Mucosa of rectum (tissue), 2 donors: ENCODE measurements around the gene SMIM30.

Experiments
- H3K27ac ChIP-seq, 2 donors: one replicate each; pipeline ENCODE4 v1.7.0; 2013; ENCODE audit warnings: inconsistent platforms in 2 of 2, low read depth in 2 of 2, low read length in 2 of 2
- H3K27me3 ChIP-seq, 2 donors: one replicate each; pipeline ENCODE4 v1.7.0; 2013; ENCODE audit warnings: low read length in 2 of 2; ENCODE audit not compliant: control insufficient read depth in 2 of 2, insufficient read depth in 2 of 2
- H3K36me3 ChIP-seq, 2 donors: one replicate each; pipeline ENCODE4 v1.7.0; 2013; ENCODE audit warnings: low read length in 2 of 2; ENCODE audit not compliant: control insufficient read depth in 2 of 2, insufficient read depth in 2 of 2
- H3K4me1 ChIP-seq, 2 donors: one replicate each; pipeline ENCODE4 v1.7.0; 2013; ENCODE audit warnings: low read length in 2 of 2, mild to moderate bottlenecking in 1 of 2; ENCODE audit not compliant: control insufficient read depth in 2 of 2, insufficient read depth in 2 of 2
- H3K4me3 ChIP-seq, 2 donors: one replicate each; pipeline ENCODE4 v1.7.0; 2013; ENCODE audit warnings: low read length in 2 of 2
- H3K9ac ChIP-seq, 2 donors: one replicate each; pipeline ENCODE4 v1.7.0; 2013; ENCODE audit warnings: low read length in 2 of 2, low read depth in 1 of 2, mild to moderate bottlenecking in 1 of 2
- H3K9me3 ChIP-seq, 2 donors: one replicate each; pipeline ENCODE4 v1.7.0; 2013; ENCODE audit warnings: low read length in 2 of 2; ENCODE audit not compliant: control insufficient read depth in 2 of 2
- donor health status: healthy.
- donor health status: Normal muscosa, but diverticular disease.

The SMIM30 gene

DNA sequence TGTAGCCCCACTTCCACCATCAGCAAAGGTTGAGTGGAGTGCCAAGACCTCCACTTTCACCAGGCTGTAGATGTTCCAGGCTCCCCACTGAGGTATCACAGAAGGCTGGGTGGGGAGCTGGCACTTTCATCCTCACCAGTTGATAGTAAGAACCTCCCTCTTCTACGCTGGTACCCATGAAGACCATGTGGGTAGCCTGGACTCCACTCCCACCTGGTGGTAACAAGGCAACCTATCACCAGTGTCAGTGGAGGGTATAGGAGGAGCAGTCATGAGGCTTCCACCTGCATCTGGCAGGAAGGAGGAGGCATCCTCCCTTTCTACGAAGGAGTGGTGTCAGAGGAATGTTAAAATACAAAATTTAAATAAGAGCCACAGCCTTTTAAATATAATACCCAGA lies 4.4 kb downstream of the SMIM30 start:
- H3K27me3 ChIP-seq: no peaks in the 10 kb centered on the region
- no peak overlapping the region for H3K4me3 ChIP-seq
- no peak overlapping the region for H3K9ac ChIP-seq
- H3K27ac ChIP-seq: no peak overlapping the region
- no peaks in the 10 kb centered on the region for H3K9me3 ChIP-seq
- H3K4me1 ChIP-seq: peaks cover 0 to 2% of the 10 kb centered on the region in 2 donors
- H3K36me3 ChIP-seq: no peaks in the 10 kb centered on the region

DNA sequence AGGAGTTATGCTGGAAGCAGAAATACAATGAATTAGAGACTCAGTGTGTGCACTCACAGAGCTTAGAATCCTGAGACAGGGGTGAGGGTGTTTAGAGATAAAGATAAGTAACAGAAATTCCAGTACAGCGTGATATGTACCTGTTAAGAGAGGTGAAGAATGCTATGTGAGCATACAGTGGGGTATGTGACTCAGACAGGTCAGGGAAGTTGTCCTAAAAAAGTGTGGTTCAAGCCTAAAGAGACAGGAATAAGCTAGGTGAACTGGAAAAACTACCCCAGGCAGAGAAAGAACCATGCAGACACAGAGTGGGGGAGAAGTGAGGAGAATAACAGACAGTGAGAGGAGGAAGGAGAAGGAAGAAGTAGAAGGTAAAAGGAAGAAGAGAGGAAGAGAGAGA lies 8.6 kb downstream of the SMIM30 start:
- no peaks in the 10 kb centered on the region for H3K27me3 ChIP-seq
- no peaks in the 10 kb centered on the region for H3K4me1 ChIP-seq
- H3K9ac ChIP-seq: no peak overlapping the region
- H3K27ac ChIP-seq: no peak overlapping the region
- H3K4me3 ChIP-seq: no peak overlapping the region
- H3K36me3 ChIP-seq: no peaks in the 10 kb centered on the region
- H3K9me3 ChIP-seq: no peaks in the 10 kb centered on the region

DNA sequence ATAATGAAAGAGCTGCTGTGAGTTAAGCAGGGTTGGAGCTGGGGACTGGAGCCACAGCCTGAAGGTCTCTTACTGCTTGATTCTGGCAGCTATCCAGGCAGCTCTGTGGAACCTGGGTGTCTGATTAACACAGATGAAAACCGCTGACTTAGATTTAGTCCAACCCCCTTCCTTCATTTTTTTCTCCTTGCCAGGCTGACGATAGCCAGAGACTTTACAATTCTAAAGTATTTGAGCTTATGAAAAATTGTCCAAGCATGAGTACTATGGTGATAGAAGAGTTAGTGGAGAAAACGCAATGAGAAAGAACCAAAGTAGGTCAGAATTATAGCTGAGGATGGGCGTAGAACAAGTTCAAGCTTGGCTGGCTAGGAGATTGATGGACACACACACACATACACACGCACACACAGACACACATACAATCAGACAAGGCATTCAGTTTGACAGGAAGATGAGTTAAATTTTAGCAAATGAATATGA lies 18.2 kb downstream of the SMIM30 start:
- Histone ChIP-seq H3K9me3 (no peaks in the 10 kb centered on the region), H3K4me1 (no peaks in the 10 kb centered on the region), H3K27me3 (no peaks in the 10 kb centered on the region), H3K27ac (no peak overlapping the region), H3K36me3 (no peaks in the 10 kb centered on the region), H3K9ac (no peak overlapping the region), H3K4me3 (no peak overlapping the region)

DNA sequence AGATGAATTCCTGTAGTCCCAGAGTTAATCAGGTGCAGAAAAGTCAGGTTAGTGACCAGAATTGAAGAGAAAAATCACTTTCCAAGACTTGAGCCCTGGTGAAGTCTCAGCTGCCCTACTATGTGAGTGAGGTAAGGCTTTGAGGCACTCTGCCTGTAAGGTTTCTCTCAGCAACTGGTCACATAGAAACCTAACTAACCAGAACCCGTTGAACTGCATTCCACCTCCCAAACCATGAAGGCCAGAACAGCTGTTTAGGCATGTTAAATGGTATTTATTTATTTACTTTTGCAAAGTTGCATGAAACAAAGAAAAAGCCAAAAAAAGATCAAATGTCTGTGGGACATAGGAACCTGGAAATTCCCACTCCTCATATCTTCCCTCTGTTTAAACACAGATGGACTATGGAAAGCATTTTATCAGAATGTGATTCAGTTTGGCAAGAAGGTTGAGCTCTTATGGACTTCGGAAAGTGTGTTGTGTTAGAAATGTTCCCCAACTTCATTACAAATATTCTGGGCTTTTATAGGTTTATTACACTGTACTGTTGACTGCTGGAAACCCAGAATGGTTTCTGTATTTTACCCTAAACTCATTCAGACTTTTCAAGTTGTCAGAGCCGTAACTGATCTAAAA lies 19.0 kb downstream of the SMIM30 start:
- no peaks in the 10 kb centered on the region for H3K4me1 ChIP-seq
- no peak overlapping the region for H3K27ac ChIP-seq
- no peaks in the 10 kb centered on the region for H3K27me3 ChIP-seq
- no peaks in the 10 kb centered on the region for H3K9me3 ChIP-seq
- H3K4me3 ChIP-seq: no peak overlapping the region
- H3K9ac ChIP-seq: no peak overlapping the region
- H3K36me3 ChIP-seq: no peaks in the 10 kb centered on the region

DNA sequence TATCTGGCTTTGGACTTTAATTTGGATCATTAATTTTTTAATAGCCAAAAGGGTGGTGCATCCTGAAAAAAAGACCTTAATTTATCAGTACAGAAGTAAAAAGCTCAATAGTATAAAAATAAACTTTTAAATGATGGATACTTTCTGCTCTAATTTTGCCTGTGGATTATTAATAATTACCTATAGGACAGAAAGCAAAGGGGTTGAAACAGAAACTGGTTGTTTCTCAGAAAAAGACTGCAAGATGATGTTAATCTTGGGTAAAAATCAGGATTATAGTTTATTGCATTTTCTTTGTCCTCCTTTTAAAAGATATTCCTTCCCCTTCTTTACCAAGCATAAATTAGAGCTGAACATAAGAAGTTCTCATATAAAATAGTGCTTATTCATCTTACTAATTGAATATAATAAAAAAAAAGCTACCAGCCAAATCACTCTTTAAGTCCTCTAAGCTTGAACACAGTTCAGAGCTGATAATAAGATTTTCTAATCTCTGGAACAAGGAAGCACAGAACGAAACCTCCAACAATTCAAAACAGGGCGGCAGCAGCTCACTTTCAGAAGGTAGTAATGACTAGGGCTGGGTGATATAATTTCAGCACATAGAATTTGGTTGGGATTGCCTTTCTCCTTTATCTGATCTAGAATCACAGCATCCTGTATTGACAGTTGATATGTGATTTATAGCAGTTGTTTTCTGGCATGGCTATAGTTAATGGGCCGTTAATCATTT lies 23.7 kb downstream of the SMIM30 start:
- H3K9ac ChIP-seq: no peak overlapping the region
- no peaks in the 10 kb centered on the region for H3K36me3 ChIP-seq
- no peaks in the 10 kb centered on the region for H3K27me3 ChIP-seq
- no peaks in the 10 kb centered on the region for H3K9me3 ChIP-seq
- H3K4me3 ChIP-seq: no peak overlapping the region
- H3K4me1 ChIP-seq: no peaks in the 10 kb centered on the region
- no peak overlapping the region for H3K27ac ChIP-seq

DNA sequence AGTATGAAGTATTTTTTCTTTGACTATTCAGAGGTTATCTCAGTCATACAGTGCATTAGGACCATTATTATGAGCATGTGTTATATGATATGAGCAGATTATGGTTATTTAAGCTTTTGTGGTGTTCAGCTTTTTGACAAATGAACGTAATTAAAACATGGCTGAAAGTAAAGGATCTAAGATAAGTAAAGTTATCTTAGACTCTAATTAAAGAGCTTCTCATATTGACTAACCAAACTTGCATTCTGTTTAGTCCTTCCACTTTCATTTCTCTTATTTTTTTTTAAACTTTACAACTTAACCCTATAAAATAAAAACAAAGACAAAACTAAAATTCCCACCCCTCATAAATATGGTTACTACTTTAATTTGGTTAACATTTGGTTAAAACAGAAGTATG lies 24.8 kb downstream of the SMIM30 start:
- Histone ChIP-seq H3K36me3 (no peaks in the 10 kb centered on the region), H3K9me3 (no peaks in the 10 kb centered on the region), H3K4me3 (no peak overlapping the region), H3K4me1 (no peaks in the 10 kb centered on the region), H3K27ac (no peak overlapping the region), H3K9ac (no peak overlapping the region), H3K27me3 (no peaks in the 10 kb centered on the region)

DNA sequence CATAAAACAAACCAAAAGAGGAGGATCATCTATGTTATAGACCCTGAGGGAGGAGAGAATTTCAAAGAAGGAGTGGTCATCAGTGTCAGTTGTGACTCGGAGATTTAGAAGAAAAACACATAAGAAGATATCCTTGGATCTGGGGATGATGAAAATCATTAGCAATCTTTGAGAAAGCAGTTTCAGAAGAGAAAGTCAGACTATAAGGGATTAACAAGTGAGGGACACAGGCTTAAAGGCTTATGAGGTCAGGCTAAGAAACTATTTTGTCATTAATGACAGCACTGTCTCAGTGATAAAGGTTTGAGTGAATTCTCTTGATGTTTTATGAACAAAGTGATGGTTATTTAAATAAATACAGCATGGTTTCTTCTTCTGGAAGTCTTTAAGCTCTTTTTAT lies 25.6 kb downstream of the SMIM30 start:
- no peaks in the 10 kb centered on the region for H3K36me3 ChIP-seq
- no peak overlapping the region for H3K9ac ChIP-seq
- no peak overlapping the region for H3K4me3 ChIP-seq
- no peaks in the 10 kb centered on the region for H3K9me3 ChIP-seq
- no peaks in the 10 kb centered on the region for H3K4me1 ChIP-seq
- no peaks in the 10 kb centered on the region for H3K27me3 ChIP-seq
- H3K27ac ChIP-seq: no peak overlapping the region

DNA sequence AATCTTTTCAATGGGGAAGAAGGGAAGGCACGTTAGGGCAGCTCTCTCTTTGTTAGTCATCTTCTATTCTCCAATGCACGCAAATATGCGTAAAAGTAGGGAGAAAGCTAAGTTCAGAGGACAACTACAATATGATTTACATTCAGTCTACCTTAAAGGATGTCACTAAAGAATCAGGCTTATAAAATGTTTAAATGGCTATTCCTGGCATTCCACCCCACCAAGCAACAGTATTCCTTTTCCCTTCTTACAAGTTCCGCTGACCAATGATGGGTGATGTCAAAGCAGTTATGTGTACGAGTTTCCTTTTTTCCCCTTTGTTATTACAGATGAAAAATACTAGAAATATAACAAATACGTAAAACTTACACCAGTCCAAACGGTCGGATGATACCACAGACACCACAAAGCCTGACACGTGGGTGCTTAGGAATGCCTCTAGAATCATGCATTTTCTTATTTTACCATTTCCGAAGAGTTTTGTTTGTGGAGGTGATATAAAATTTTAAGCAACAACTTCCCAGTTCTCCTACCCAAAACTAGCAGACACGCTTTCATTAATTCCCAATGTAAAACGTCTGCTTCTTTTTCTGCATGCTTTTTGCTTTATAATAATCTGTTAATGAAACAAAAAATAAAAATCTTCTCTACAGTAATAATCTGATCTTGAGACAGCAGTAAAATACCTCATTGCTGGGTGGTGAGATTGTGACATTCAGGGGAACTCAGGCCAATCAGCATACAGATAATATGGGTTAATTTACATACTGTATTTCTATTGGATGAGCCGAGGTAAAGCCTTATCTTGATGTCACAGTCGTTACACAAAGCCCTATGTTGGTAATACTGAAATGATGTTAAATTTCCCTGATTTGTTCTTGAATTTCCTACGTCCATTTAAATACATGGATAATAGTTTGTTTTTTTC lies 31.0 kb downstream of the SMIM30 start:
- no peak overlapping the region for H3K9ac ChIP-seq
- no peaks in the 10 kb centered on the region for H3K36me3 ChIP-seq
- H3K9me3 ChIP-seq: no peaks in the 10 kb centered on the region
- H3K4me3 ChIP-seq: no peak overlapping the region
- peak overlapping the region in 1 of 2 donors; percentile 18 for H3K27ac ChIP-seq
- H3K27me3 ChIP-seq: peaks cover 7 to 8% of the 10 kb centered on the region in 2 donors
- H3K4me1 ChIP-seq: no peaks in the 10 kb centered on the region

DNA sequence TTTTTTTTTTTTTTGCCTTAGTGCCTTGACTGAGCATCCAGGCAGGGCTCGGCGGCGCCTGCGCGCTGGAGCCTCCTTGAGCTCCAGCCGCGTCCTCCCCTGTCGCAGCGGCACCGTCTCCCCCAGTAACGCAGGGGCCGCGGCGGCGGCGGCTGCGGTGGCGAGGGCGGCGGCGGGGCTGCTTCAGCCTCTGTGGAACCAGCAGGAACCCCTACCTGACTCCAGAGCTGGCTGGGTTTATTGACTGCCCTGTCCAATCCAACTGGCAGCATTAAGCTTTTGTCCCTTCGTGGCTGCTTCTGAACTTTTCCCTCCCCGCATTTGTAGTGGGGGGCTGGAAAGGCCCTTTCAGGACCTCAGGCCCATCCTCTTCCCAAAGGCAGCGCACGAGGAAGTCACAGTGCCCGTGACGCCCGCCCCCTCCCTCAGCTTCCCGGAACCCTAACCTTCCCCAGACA lies 31.9 kb downstream of the SMIM30 start, which contains the start of gene GPR85:
TSS of gene GPR85 (minus strand) at position 397 of the 458 bp plus-strand sequence. CDS start 2,106 bp downstream, outside the sequence.
- no peaks in the 10 kb centered on the region for H3K4me1 ChIP-seq
- peaks cover 7 to 8% of the 10 kb centered on the region in 2 donors for H3K27me3 ChIP-seq
- H3K9ac ChIP-seq: peak within 1 kb of the TSS in 1 of 2 donors; percentile 40
- H3K4me3 ChIP-seq: peak within 1 kb of the TSS; percentile 24 to 55
- peak within 1 kb of the TSS in 1 of 2 donors; percentile 18 for H3K27ac ChIP-seq
- no peaks in the 10 kb centered on the region for H3K36me3 ChIP-seq
- no peaks in the 10 kb centered on the region for H3K9me3 ChIP-seq
